HCT116 (cell line): Measurements from ENCODE around the gene ADRA2A. TPM values are rescaled to one million over a fixed set of nuclear protein-coding genes. Genes with fewer than 3 reads are reported as not detected.

Experiments used
- ATAC-seq: fragments of 200-7000 bp; cut with Tn5 transposase; 2 replicates; pipeline ENCODE4 v1.9.1; 2020; ENCODE audit warnings: mild to moderate bottlenecking, moderate library complexity
- BruUV-seq: library from RNA; stranded (reverse); fragments of 400-500 nt; replicated peaks from 2 replicates; lab custom pipeline; 2021; lab: Mats Ljungman, UMichigan
- CTCF ChIA-PET: fragments of 300-600 bp; sonication (Branson Sonifier 250); formaldehyde crosslinking; loops from one replicate; lab custom pipeline; 2021; ENCODE audit warnings: antibody characterized with exemption; lab: Charles Lee
- POLR2A ChIA-PET: fragments of 300-600, 350-600 bp; sonication (Branson Sonifier 250); formaldehyde crosslinking; loops from one replicate; lab custom pipeline; 2021; ENCODE audit warnings: antibody characterized with exemption; lab: Charles Lee
- RAD21 ChIA-PET, 2 experiments: fragments of 300-600 bp; sonication (Branson Sonifier 250); formaldehyde crosslinking; loops; one replicate each; lab custom pipeline; 2023; ENCODE audit warnings: low total read pairs in 2 of 2; ENCODE audit not compliant: uncharacterized antibody in 2 of 2, unreplicated experiment in 2 of 2, low non-redundant PET in 1 of 2; lab: Charles Lee
- DNase-seq: peaks from one replicate; pipeline ENCODE4 v3.0.0-alpha.2; 2010; ENCODE audit warnings: low read depth, low spot score
- H2AFZ ChIP-seq: fragments of 200-600 bp; shearing (Covaris generic), sonication (generic); 2 replicates; pipeline ENCODE4 v1.6.1; 2017; ENCODE audit warnings: low read depth, mixed run types, mixed read lengths, antibody characterized with exemption, low read length; ENCODE audit not compliant: poor library complexity, severe bottlenecking
- H3K27ac ChIP-seq: 2 replicates; pipeline ENCODE4 v1.5.1; 2012; ENCODE audit warnings: low read depth, low read length
- H3K27me3 ChIP-seq: fragments of 200-600 bp; sonication (generic); 2 replicates; pipeline ENCODE4 v1.6.1; 2016; ENCODE audit warnings: mixed run types, low read length, mixed read lengths; ENCODE audit not compliant: insufficient read depth
- H3K36me3 ChIP-seq, 2 experiments: fragments of 200-500 bp in 1 of 2; fragments of 200-600 bp in 1 of 2; sonication (Bioruptor generic) in 1 of 2; sonication (generic) in 1 of 2; 2 replicates each; pipeline versions ENCODE4 v1.5.1 to v1.6.1; 2014 to 2016; ENCODE audit warnings: low read length in 2 of 2, inconsistent platforms in 1 of 2, mixed read lengths in 1 of 2, mixed run types in 1 of 2; ENCODE audit not compliant: insufficient read depth in 2 of 2, control insufficient read depth in 1 of 2
- H3K4me1 ChIP-seq, 2 experiments: fragments of 200-600 bp in 1 of 2; sonication (generic) in 1 of 2; 2 replicates each; pipeline versions ENCODE4 v1.5.1 to v1.6.1; 2012 to 2017; ENCODE audit warnings: low read length in 2 of 2, inconsistent platforms in 1 of 2, mild to moderate bottlenecking in 1 of 2, mixed read lengths in 1 of 2, mixed run types in 1 of 2, moderate library complexity in 1 of 2; ENCODE audit not compliant: insufficient read depth in 2 of 2, control insufficient read depth in 1 of 2
- H3K4me2 ChIP-seq: fragments of 200-600 bp; sonication (generic); 2 replicates; pipeline ENCODE4 v1.6.1; 2017; ENCODE audit warnings: mixed run types, low read length, mixed read lengths
- H3K4me3 ChIP-seq, 2 experiments: fragments of 200-600 bp in 1 of 2; sonication (generic) in 1 of 2; replicated peaks in 1 of 2; 2 replicates each; pipeline ENCODE4 v1.5.1; 2011 to 2016; ENCODE audit warnings: low read length in 2 of 2, control low read depth in 1 of 2, low read depth in 1 of 2, mild to moderate bottlenecking in 1 of 2, mixed read lengths in 1 of 2, mixed run types in 1 of 2
- H3K79me2 ChIP-seq: fragments of 200-600 bp; sonication (generic); 2 replicates; pipeline ENCODE4 v1.6.1; 2017; ENCODE audit warnings: mild to moderate bottlenecking, mixed run types, low read length, moderate library complexity, mixed read lengths; ENCODE audit not compliant: insufficient read depth
- H3K9ac ChIP-seq: fragments of 200-600 bp; sonication (generic); 2 replicates; pipeline ENCODE4 v1.6.1; 2016; ENCODE audit warnings: low read length, mixed read lengths
- H3K9me2 ChIP-seq: fragments of 200-600 bp; sonication (generic), shearing (Covaris generic); 2 replicates; pipeline ENCODE4 v1.6.1; 2017; ENCODE audit warnings: mixed run types, mild to moderate bottlenecking, moderate library complexity; ENCODE audit not compliant: insufficient read depth
- H3K9me3 ChIP-seq, 2 experiments: fragments of 200-500 bp in 1 of 2; fragments of 200-600 bp in 1 of 2; sonication (Bioruptor generic) in 1 of 2; sonication (generic) in 1 of 2; 2 replicates each; pipeline ENCODE4 v1.6.1; 2014 to 2017; ENCODE audit warnings: low read length in 2 of 2, mixed read lengths in 2 of 2, inconsistent platforms in 1 of 2, low read depth in 1 of 2, mild to moderate bottlenecking in 1 of 2, mixed run types in 1 of 2, moderate library complexity in 1 of 2; ENCODE audit not compliant: control insufficient read depth in 1 of 2, insufficient read depth in 1 of 2
- H4K20me1 ChIP-seq: fragments of 200-600 bp; sonication (generic), shearing (Covaris generic); 2 replicates; pipeline ENCODE4 v1.6.1; 2017; ENCODE audit warnings: mixed run types, mild to moderate bottlenecking, moderate library complexity; ENCODE audit not compliant: insufficient read depth
- ATF3 ChIP-seq: IDR thresholded peaks from 2 replicates; pipeline ENCODE4 v1.6.1; 2012
- CEBPB ChIP-seq: IDR thresholded peaks from 2 replicates; pipeline ENCODE4 v1.6.1; 2012; ENCODE audit warnings: low read depth
- EGR1 ChIP-seq: IDR thresholded peaks from 2 replicates; pipeline ENCODE4 v1.6.1; 2012; ENCODE audit warnings: low read depth
- ELF1 ChIP-seq: IDR thresholded peaks from 2 replicates; pipeline ENCODE4 v1.6.1; 2012; ENCODE audit warnings: low read depth, borderline replicate concordance
- EZH2phosphoT487 ChIP-seq: fragments of 200-600 bp; IDR thresholded peaks from 2 replicates; pipeline ENCODE4 v1.6.1; 2018; ENCODE audit warnings: antibody characterized with exemption, borderline replicate concordance
- POLR2AphosphoS5 ChIP-seq: IDR thresholded peaks from 2 replicates; pipeline ENCODE4 v1.6.1; 2011; ENCODE audit warnings: mild to moderate bottlenecking, low read depth, low read length, moderate library complexity
- SIN3A ChIP-seq: IDR thresholded peaks from 2 replicates; pipeline ENCODE4 v1.6.1; 2012; ENCODE audit warnings: low read depth
- SP1 ChIP-seq: IDR thresholded peaks from 2 replicates; pipeline ENCODE4 v1.6.1; 2012; ENCODE audit warnings: low read depth
- SRF ChIP-seq: IDR thresholded peaks from 2 replicates; pipeline ENCODE4 v1.6.1; 2012; ENCODE audit warnings: low read depth
- ZNF274 ChIP-seq: fragments of 200-500 bp; sonication (Bioruptor generic); IDR thresholded peaks from 2 replicates; pipeline ENCODE4 v1.6.1; 2014; ENCODE audit warnings: mild to moderate bottlenecking, low read depth, low read length, inconsistent platforms
- intact Hi-C: fragments of 100-400 bp; cut with micrococcal nuclease; formaldehyde crosslinking; loops from 2 replicates; pipeline ENCODE4 v1.10.0; 2022
- total RNA-seq: library from RNA; stranded (reverse); gene quantifications from one replicate; pipeline ENCODE4 v1.2.1, GENCODE V29; 2021; ENCODE audit not compliant: unreplicated experiment
- TF ChIP-seq, protein P1 (sequence below): IDR thresholded peaks from 2 replicates; pipeline ENCODE4 v1.6.1; 2012; ENCODE audit warnings: low read depth

Gene ADRA2A
- total RNA-seq, 1 experiment from 2014 or later, result 0.15 TPM

DNA sequence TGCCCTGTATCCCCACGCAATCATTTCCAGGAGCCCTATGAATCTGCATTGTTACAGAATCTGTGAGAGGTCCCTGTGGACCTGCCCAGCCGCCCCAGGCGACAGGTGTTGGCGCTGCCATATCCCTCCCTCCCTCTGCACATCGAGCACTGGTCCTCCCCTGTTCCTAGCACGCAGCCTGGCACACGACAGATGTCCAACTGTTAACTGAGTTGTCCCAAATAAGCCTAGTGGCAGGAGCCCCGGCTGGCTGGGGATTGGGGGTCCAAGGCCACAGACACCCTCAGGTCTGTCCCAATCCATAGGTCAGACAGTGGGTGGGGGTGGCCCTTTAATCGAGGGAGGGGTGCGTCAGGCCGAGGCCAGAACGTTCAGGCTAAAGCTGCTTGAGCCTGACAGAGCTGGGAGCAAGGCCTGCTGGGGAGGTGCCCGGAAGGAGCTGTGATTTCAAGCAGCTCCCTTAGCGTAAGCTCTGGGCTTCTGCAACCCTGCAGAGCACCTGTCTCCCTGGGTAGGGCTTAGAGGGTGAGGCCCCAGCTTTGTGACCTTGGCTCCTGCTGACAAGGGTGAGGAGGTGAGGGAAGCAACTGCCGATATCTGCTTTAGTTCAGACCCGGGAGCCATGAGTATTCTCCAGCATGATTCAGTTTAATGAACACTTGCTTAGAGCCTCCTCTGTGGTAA lies 40.1 kb downstream of the ADRA2A start:
- no peak overlapping the region for H3K27ac ChIP-seq
- no peak overlapping the region for H2AFZ ChIP-seq
- H3K9me3 ChIP-seq, result no peaks in the 10 kb centered on the region
- H3K4me3 ChIP-seq, result no peak overlapping the region
- H3K4me1 ChIP-seq, result peaks cover 0 to 11% of the 10 kb centered on the region in 2 experiments; a peak in 2 of 4 replicates
- H3K4me2 ChIP-seq, result no peak overlapping the region
- H4K20me1 ChIP-seq, result no peaks in the 10 kb centered on the region
- intact Hi-C loops, result no loop called here
- peaks cover 25% of the 10 kb centered on the region for H3K27me3 ChIP-seq
- ATAC-seq, result no peak
- ChIA-PET POLR2A (no interaction called here), RAD21 (no interaction called here), CTCF (no interaction called here)
- no peak for DNase-seq
- H3K36me3 ChIP-seq, result no peaks in the 10 kb centered on the region
- BruUV-seq, result no TSS peak
- TF ChIP-seq, protein P1, sequence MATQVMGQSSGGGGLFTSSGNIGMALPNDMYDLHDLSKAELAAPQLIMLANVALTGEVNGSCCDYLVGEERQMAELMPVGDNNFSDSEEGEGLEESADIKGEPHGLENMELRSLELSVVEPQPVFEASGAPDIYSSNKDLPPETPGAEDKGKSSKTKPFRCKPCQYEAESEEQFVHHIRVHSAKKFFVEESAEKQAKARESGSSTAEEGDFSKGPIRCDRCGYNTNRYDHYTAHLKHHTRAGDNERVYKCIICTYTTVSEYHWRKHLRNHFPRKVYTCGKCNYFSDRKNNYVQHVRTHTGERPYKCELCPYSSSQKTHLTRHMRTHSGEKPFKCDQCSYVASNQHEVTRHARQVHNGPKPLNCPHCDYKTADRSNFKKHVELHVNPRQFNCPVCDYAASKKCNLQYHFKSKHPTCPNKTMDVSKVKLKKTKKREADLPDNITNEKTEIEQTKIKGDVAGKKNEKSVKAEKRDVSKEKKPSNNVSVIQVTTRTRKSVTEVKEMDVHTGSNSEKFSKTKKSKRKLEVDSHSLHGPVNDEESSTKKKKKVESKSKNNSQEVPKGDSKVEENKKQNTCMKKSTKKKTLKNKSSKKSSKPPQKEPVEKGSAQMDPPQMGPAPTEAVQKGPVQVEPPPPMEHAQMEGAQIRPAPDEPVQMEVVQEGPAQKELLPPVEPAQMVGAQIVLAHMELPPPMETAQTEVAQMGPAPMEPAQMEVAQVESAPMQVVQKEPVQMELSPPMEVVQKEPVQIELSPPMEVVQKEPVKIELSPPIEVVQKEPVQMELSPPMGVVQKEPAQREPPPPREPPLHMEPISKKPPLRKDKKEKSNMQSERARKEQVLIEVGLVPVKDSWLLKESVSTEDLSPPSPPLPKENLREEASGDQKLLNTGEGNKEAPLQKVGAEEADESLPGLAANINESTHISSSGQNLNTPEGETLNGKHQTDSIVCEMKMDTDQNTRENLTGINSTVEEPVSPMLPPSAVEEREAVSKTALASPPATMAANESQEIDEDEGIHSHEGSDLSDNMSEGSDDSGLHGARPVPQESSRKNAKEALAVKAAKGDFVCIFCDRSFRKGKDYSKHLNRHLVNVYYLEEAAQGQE, result no peak
- TF ChIP-seq ATF3 (no peak), EGR1 (no peak), CEBPB (no peak), POLR2AphosphoS5 (no peak), SIN3A (no peak), ZNF274 (no peak), ELF1 (no peak), SP1 (no peak), EZH2phosphoT487 (no peak), SRF (no peak)
- no peaks in the 10 kb centered on the region for H3K9me2 ChIP-seq
- no peaks in the 10 kb centered on the region for H3K79me2 ChIP-seq
- no peak overlapping the region for H3K9ac ChIP-seq
